Measurements from ENCODE around the gene SERTM1.

SERTM1 gene

GRCh38 chr13:36712770-36713169 lies 39.0 kb downstream of the SERTM1 start:
- H3K27ac ChIP-seq (ENCODE audit: low read length), result no peak overlapping the region
- no peaks in the 10 kb centered on the region for H3K4me1 ChIP-seq (ENCODE audit: control insufficient read depth in 1 of 2, insufficient read depth in 2 of 2, low read length in 2 of 2)
- H3K4me3 ChIP-seq (ENCODE audit: low read depth in 1 of 2, low read length in 2 of 2), result no peak overlapping the region
- no peaks in the 10 kb centered on the region for H3K9me3 ChIP-seq (ENCODE audit: control insufficient read depth in 1 of 2, low read length in 2 of 2)
- no peaks in the 10 kb centered on the region for H3K27me3 ChIP-seq (ENCODE audit: low read depth, low read length)
- H3K36me3 ChIP-seq (ENCODE audit: control insufficient read depth in 1 of 2, insufficient read depth in 2 of 2, low read length in 2 of 2), result no peaks in the 10 kb centered on the region

- Histone ChIP-seq H3K36me3 (ENCODE audit: control insufficient read depth in 1 of 2, insufficient read depth in 2 of 2, low read length in 2 of 2) (no peaks in the 10 kb centered on the region), H3K27me3 (ENCODE audit: low read depth, low read length) (no peaks in the 10 kb centered on the region), H3K27ac (ENCODE audit: low read length) (no peak overlapping the region), H3K4me1 (ENCODE audit: control insufficient read depth in 1 of 2, insufficient read depth in 2 of 2, low read length in 2 of 2) (no peaks in the 10 kb centered on the region), H3K9me3 (ENCODE audit: control insufficient read depth in 1 of 2, low read length in 2 of 2) (no peaks in the 10 kb centered on the region), H3K4me3 (ENCODE audit: low read depth in 1 of 2, low read length in 2 of 2) (no peak overlapping the region)
Measured at GRCh38 chr13:36713887-36714286, 40.1 kb downstream of the SERTM1 start.

GRCh38 chr13:36715841-36716240 lies 42.0 kb downstream of the SERTM1 start:
- H3K27me3 ChIP-seq (ENCODE audit: low read depth, low read length), result no peaks in the 10 kb centered on the region
- H3K4me3 ChIP-seq (ENCODE audit: low read depth in 1 of 2, low read length in 2 of 2), result no peak overlapping the region
- H3K9me3 ChIP-seq (ENCODE audit: control insufficient read depth in 1 of 2, low read length in 2 of 2), result no peaks in the 10 kb centered on the region
- H3K36me3 ChIP-seq (ENCODE audit: control insufficient read depth in 1 of 2, insufficient read depth in 2 of 2, low read length in 2 of 2), result no peaks in the 10 kb centered on the region
- H3K27ac ChIP-seq (ENCODE audit: low read length), result no peak overlapping the region
- H3K4me1 ChIP-seq (ENCODE audit: control insufficient read depth in 1 of 2, insufficient read depth in 2 of 2, low read length in 2 of 2), result no peaks in the 10 kb centered on the region

- Histone ChIP-seq H3K36me3 (ENCODE audit: control insufficient read depth in 1 of 2, insufficient read depth in 2 of 2, low read length in 2 of 2) (no peaks in the 10 kb centered on the region), H3K4me3 (ENCODE audit: low read depth in 1 of 2, low read length in 2 of 2) (no peak overlapping the region), H3K4me1 (ENCODE audit: control insufficient read depth in 1 of 2, insufficient read depth in 2 of 2, low read length in 2 of 2) (no peaks in the 10 kb centered on the region), H3K9me3 (ENCODE audit: control insufficient read depth in 1 of 2, low read length in 2 of 2) (no peaks in the 10 kb centered on the region), H3K27me3 (ENCODE audit: low read depth, low read length) (no peaks in the 10 kb centered on the region), H3K27ac (ENCODE audit: low read length) (no peak overlapping the region)
Measured at GRCh38 chr13:36717017-36717416, 43.2 kb downstream of the SERTM1 start.

- no peaks in the 10 kb centered on the region for H3K27me3 ChIP-seq (ENCODE audit: low read depth, low read length)
- H3K36me3 ChIP-seq (ENCODE audit: control insufficient read depth in 1 of 2, insufficient read depth in 2 of 2, low read length in 2 of 2), result no peaks in the 10 kb centered on the region
- no peaks in the 10 kb centered on the region for H3K9me3 ChIP-seq (ENCODE audit: control insufficient read depth in 1 of 2, low read length in 2 of 2)
- no peak overlapping the region for H3K27ac ChIP-seq (ENCODE audit: low read length)
- H3K4me1 ChIP-seq (ENCODE audit: control insufficient read depth in 1 of 2, insufficient read depth in 2 of 2, low read length in 2 of 2), result no peaks in the 10 kb centered on the region
- no peak overlapping the region for H3K4me3 ChIP-seq (ENCODE audit: low read depth in 1 of 2, low read length in 2 of 2)
Measured at GRCh38 chr13:36717966-36718545, 44.2 kb downstream of the SERTM1 start.

GRCh38 chr13:36718686-36719085 lies 44.9 kb downstream of the SERTM1 start:
- Histone ChIP-seq H3K27me3 (ENCODE audit: low read depth, low read length) (no peaks in the 10 kb centered on the region), H3K9me3 (ENCODE audit: control insufficient read depth in 1 of 2, low read length in 2 of 2) (no peaks in the 10 kb centered on the region), H3K36me3 (ENCODE audit: control insufficient read depth in 1 of 2, insufficient read depth in 2 of 2, low read length in 2 of 2) (no peaks in the 10 kb centered on the region), H3K4me1 (ENCODE audit: control insufficient read depth in 1 of 2, insufficient read depth in 2 of 2, low read length in 2 of 2) (no peaks in the 10 kb centered on the region), H3K27ac (ENCODE audit: low read length) (no peak overlapping the region), H3K4me3 (ENCODE audit: low read depth in 1 of 2, low read length in 2 of 2) (no peak overlapping the region)

- Histone ChIP-seq H3K27me3 (ENCODE audit: low read depth, low read length) (no peaks in the 10 kb centered on the region), H3K4me1 (ENCODE audit: control insufficient read depth in 1 of 2, insufficient read depth in 2 of 2, low read length in 2 of 2) (no peaks in the 10 kb centered on the region), H3K27ac (ENCODE audit: low read length) (no peak overlapping the region), H3K36me3 (ENCODE audit: control insufficient read depth in 1 of 2, insufficient read depth in 2 of 2, low read length in 2 of 2) (no peaks in the 10 kb centered on the region), H3K9me3 (ENCODE audit: control insufficient read depth in 1 of 2, low read length in 2 of 2) (no peaks in the 10 kb centered on the region), H3K4me3 (ENCODE audit: low read depth in 1 of 2, low read length in 2 of 2) (no peak overlapping the region)
Measured at GRCh38 chr13:36724141-36724540, 50.3 kb downstream of the SERTM1 start.

GRCh38 chr13:36725936-36726335 lies 52.1 kb downstream of the SERTM1 start:
- no peaks in the 10 kb centered on the region for H3K9me3 ChIP-seq (ENCODE audit: control insufficient read depth in 1 of 2, low read length in 2 of 2)
- H3K4me1 ChIP-seq (ENCODE audit: control insufficient read depth in 1 of 2, insufficient read depth in 2 of 2, low read length in 2 of 2), result no peaks in the 10 kb centered on the region
- H3K27ac ChIP-seq (ENCODE audit: low read length), result no peak overlapping the region
- no peaks in the 10 kb centered on the region for H3K27me3 ChIP-seq (ENCODE audit: low read depth, low read length)
- H3K36me3 ChIP-seq (ENCODE audit: control insufficient read depth in 1 of 2, insufficient read depth in 2 of 2, low read length in 2 of 2), result no peaks in the 10 kb centered on the region
- H3K4me3 ChIP-seq (ENCODE audit: low read depth in 1 of 2, low read length in 2 of 2), result no peak overlapping the region

- H3K36me3 ChIP-seq (ENCODE audit: control insufficient read depth in 1 of 2, insufficient read depth in 2 of 2, low read length in 2 of 2), result no peaks in the 10 kb centered on the region
- no peak overlapping the region for H3K27ac ChIP-seq (ENCODE audit: low read length)
- H3K9me3 ChIP-seq (ENCODE audit: control insufficient read depth in 1 of 2, low read length in 2 of 2), result no peaks in the 10 kb centered on the region
- no peaks in the 10 kb centered on the region for H3K4me1 ChIP-seq (ENCODE audit: control insufficient read depth in 1 of 2, insufficient read depth in 2 of 2, low read length in 2 of 2)
- H3K4me3 ChIP-seq (ENCODE audit: low read depth in 1 of 2, low read length in 2 of 2), result no peak overlapping the region
- H3K27me3 ChIP-seq (ENCODE audit: low read depth, low read length), result no peaks in the 10 kb centered on the region
Measured at GRCh38 chr13:36728006-36728405, 54.2 kb downstream of the SERTM1 start.

GRCh38 chr13:36736119-36736726 lies 62.4 kb downstream of the SERTM1 start:
- Histone ChIP-seq H3K4me1 (ENCODE audit: control insufficient read depth in 1 of 2, insufficient read depth in 2 of 2, low read length in 2 of 2) (no peaks in the 10 kb centered on the region), H3K9me3 (ENCODE audit: control insufficient read depth in 1 of 2, low read length in 2 of 2) (no peaks in the 10 kb centered on the region), H3K4me3 (ENCODE audit: low read depth in 1 of 2, low read length in 2 of 2) (no peak overlapping the region), H3K27ac (ENCODE audit: low read length) (no peak overlapping the region), H3K36me3 (ENCODE audit: control insufficient read depth in 1 of 2, insufficient read depth in 2 of 2, low read length in 2 of 2) (no peaks in the 10 kb centered on the region), H3K27me3 (ENCODE audit: low read depth, low read length) (no peaks in the 10 kb centered on the region)

GRCh38 chr13:36737524-36738083 lies 63.8 kb downstream of the SERTM1 start:
- H3K36me3 ChIP-seq (ENCODE audit: control insufficient read depth in 1 of 2, insufficient read depth in 2 of 2, low read length in 2 of 2), result no peaks in the 10 kb centered on the region
- H3K4me3 ChIP-seq (ENCODE audit: low read depth in 1 of 2, low read length in 2 of 2), result no peak overlapping the region
- no peak overlapping the region for H3K27ac ChIP-seq (ENCODE audit: low read length)
- no peaks in the 10 kb centered on the region for H3K27me3 ChIP-seq (ENCODE audit: low read depth, low read length)
- H3K9me3 ChIP-seq (ENCODE audit: control insufficient read depth in 1 of 2, low read length in 2 of 2), result no peaks in the 10 kb centered on the region
- H3K4me1 ChIP-seq (ENCODE audit: control insufficient read depth in 1 of 2, insufficient read depth in 2 of 2, low read length in 2 of 2), result no peaks in the 10 kb centered on the region

- Histone ChIP-seq H3K9me3 (ENCODE audit: control insufficient read depth in 1 of 2, low read length in 2 of 2) (no peaks in the 10 kb centered on the region), H3K4me3 (ENCODE audit: low read depth in 1 of 2, low read length in 2 of 2) (no peak overlapping the region), H3K27me3 (ENCODE audit: low read depth, low read length) (no peaks in the 10 kb centered on the region), H3K4me1 (ENCODE audit: control insufficient read depth in 1 of 2, insufficient read depth in 2 of 2, low read length in 2 of 2) (no peaks in the 10 kb centered on the region), H3K27ac (ENCODE audit: low read length) (no peak overlapping the region), H3K36me3 (ENCODE audit: control insufficient read depth in 1 of 2, insufficient read depth in 2 of 2, low read length in 2 of 2) (no peaks in the 10 kb centered on the region)
Measured at GRCh38 chr13:36745436-36745835, 71.6 kb downstream of the SERTM1 start.

All from muscle layer of duodenum (tissue), 2 donors.